K562 (cell line): ENCODE data around the gene SKAP1. TPM values are rescaled to one million over a fixed set of nuclear protein-coding genes. Genes with fewer than 3 reads are reported as not detected.

Source experiments
- ATAC-seq: fragments of 200-7000 bp; cut with Tn5 transposase; 3 replicates; pipeline ENCODE4 v1.9.1; 2020; ENCODE audit warnings: moderate library complexity
- BruUV-seq: library from RNA; stranded (reverse); fragments of 400-500 nt; replicated peaks from 2 replicates; lab custom pipeline; 2021; lab: Mats Ljungman, UMichigan
- CTCF ChIA-PET: fragments of 300-600 bp; formaldehyde crosslinking; extraction: SDS; loops from one replicate; lab custom pipeline; 2021; ENCODE audit warnings: low intra/inter-chr PET ratio; lab: Yijun Ruan, JAX
- POLR2A ChIA-PET: fragments of 300-600, 350-650 bp; sonication (Branson Sonifier 250); formaldehyde crosslinking; extraction: SDS; loops from one replicate; lab custom pipeline; 2021; ENCODE audit warnings: antibody characterized with exemption, inconsistent platforms; lab: Yijun Ruan, JAX
- DNase-seq, 4 experiments: peaks; one replicate each; pipeline versions ENCODE4 v3.0.0 to v3.0.0-alpha.2; 2011 to 2018; ENCODE audit warnings: low spot score in 3 of 4, mixed read lengths in 3 of 4; ENCODE audit errors: extremely low read depth in 1 of 4
- FAIRE-seq: peaks from 2 replicates; lab custom pipeline; 2011; peaks lifted over from hg19 to GRCh38; lab: Jason Lieb, UNC
- H2AFZ ChIP-seq: 2 replicates; pipeline ENCODE4 v1.6.0; 2011; ENCODE audit warnings: low read depth, low read length, control low read depth, inconsistent platforms
- H3K27ac ChIP-seq: fragments of 200-600 bp; 3 replicates; pipeline ENCODE4 v1.8.0; 2011; ENCODE audit warnings: low read depth, mild to moderate bottlenecking, control low read depth, inconsistent platforms, low read length, moderate library complexity, mixed read lengths; ENCODE audit errors: extremely low read depth
- H3K27me3 ChIP-seq, 2 experiments: fragments of 300-600 bp in 1 of 2; 2 replicates in 1 of 2; 3 replicates in 1 of 2; pipeline versions ENCODE4 v1.6.0 to v1.8.0; 2011; ENCODE audit warnings: inconsistent platforms in 2 of 2, low read length in 2 of 2, mild to moderate bottlenecking in 1 of 2, mixed read lengths in 1 of 2, moderate library complexity in 1 of 2; ENCODE audit not compliant: control insufficient read depth in 2 of 2, insufficient read depth in 2 of 2
- H3K36me3 ChIP-seq: fragments of 300-600 bp; 3 replicates; pipeline ENCODE4 v1.8.0; 2011; ENCODE audit warnings: mild to moderate bottlenecking, low read length, inconsistent platforms; ENCODE audit not compliant: control insufficient read depth, insufficient read depth
- H3K4me1 ChIP-seq, 2 experiments: fragments of 200-600 bp in 1 of 2; replicated peaks in 1 of 2; 2 replicates in 1 of 2; 3 replicates in 1 of 2; pipeline versions ENCODE4 v1.5.1 to v1.8.0; 2011; ENCODE audit warnings: inconsistent platforms in 2 of 2, low read length in 2 of 2, mild to moderate bottlenecking in 1 of 2, mixed read lengths in 1 of 2, moderate library complexity in 1 of 2; ENCODE audit not compliant: control insufficient read depth in 2 of 2, insufficient read depth in 2 of 2
- H3K4me2 ChIP-seq: 2 replicates; pipeline ENCODE4 v1.6.1; 2011; ENCODE audit warnings: low read length, control low read depth, inconsistent platforms, mixed read lengths; ENCODE audit not compliant: insufficient read depth
- H3K4me3 ChIP-seq: fragments of 200-600 bp; sonication (generic), shearing (Covaris generic); 2 replicates; pipeline ENCODE4 v1.5.1; 2016; ENCODE audit warnings: control low read depth, inconsistent platforms
- H3K79me2 ChIP-seq: fragments of 200-600 bp; 3 replicates; pipeline ENCODE4 v1.8.0; 2011; ENCODE audit warnings: low read length, inconsistent platforms; ENCODE audit not compliant: control insufficient read depth, insufficient read depth
- H3K9ac ChIP-seq, 2 experiments: 2 replicates each; pipeline versions ENCODE4 v1.6.0 to v1.6.1; 2011; ENCODE audit warnings: low read depth in 2 of 2, low read length in 2 of 2, control low read depth in 1 of 2, inconsistent platforms in 1 of 2, mild to moderate bottlenecking in 1 of 2, mixed read lengths in 1 of 2; ENCODE audit not compliant: insufficient read depth in 1 of 2
- H3K9me1 ChIP-seq: one replicate; pipeline ENCODE4 v1.6.0; 2011; ENCODE audit warnings: inconsistent platforms, mild to moderate bottlenecking, low read length, moderate library complexity; ENCODE audit not compliant: control insufficient read depth, insufficient read depth
- H3K9me3 ChIP-seq: replicated peaks from 2 replicates; pipeline ENCODE4 v1.5.1; 2011; ENCODE audit warnings: low read depth, low read length, inconsistent platforms; ENCODE audit not compliant: control insufficient read depth, insufficient read depth
- H4K20me1 ChIP-seq: replicated peaks from 2 replicates; pipeline ENCODE4 v1.6.1; 2011; ENCODE audit warnings: low read length, inconsistent platforms, mixed read lengths; ENCODE audit not compliant: control insufficient read depth, insufficient read depth
- CBFA2T3 ChIP-seq: fragments of 450-650 bp; IDR thresholded peaks from 2 replicates; pipeline ENCODE4 v1.6.1; 2017
- CCNT2 ChIP-seq: IDR thresholded peaks from 2 replicates; pipeline ENCODE4 v1.6.1; 2011; ENCODE audit warnings: borderline replicate concordance, low read depth, mild to moderate bottlenecking, moderate library complexity, mixed read lengths, low read length; ENCODE audit not compliant: insufficient read length; ENCODE audit errors: extremely low read depth
- CREB1 ChIP-seq, 2 experiments: sonication (generic) in 1 of 2; formaldehyde crosslinking in 1 of 2; IDR thresholded peaks; 2 replicates each; pipeline versions ENCODE4 v1.6.1 to v1.8.0; 2012 to 2022; ENCODE audit warnings: inconsistent platforms in 1 of 2, mild to moderate bottlenecking in 1 of 2, missing genetic modification reagents in 1 of 2, moderate library complexity in 1 of 2
- CXXC5 ChIP-seq: fragments of 250-450 bp; sonication (Bioruptor Pico); IDR thresholded peaks from 2 replicates; pipeline ENCODE4 v1.8.0; 2022; ENCODE audit warnings: inconsistent platforms, mild to moderate bottlenecking, moderate library complexity
- EP300 ChIP-seq: IDR thresholded peaks from 2 replicates; pipeline ENCODE4 v1.6.1; 2012; ENCODE audit warnings: low read length, improper control_type of control experiment
- EWSR1 ChIP-seq: fragments of 450-650 bp; IDR thresholded peaks from 2 replicates; pipeline ENCODE4 v1.6.1; 2018; ENCODE audit warnings: borderline replicate concordance, mild to moderate bottlenecking, low read depth, moderate library complexity; ENCODE audit not compliant: partially characterized antibody
- HNRNPLL ChIP-seq: fragments of 200-400 bp; formaldehyde crosslinking; IDR thresholded peaks from 2 replicates; pipeline ENCODE4 v1.6.1; 2017; ENCODE audit warnings: low read length, low read depth, mild to moderate bottlenecking; ENCODE audit not compliant: poor library complexity, severe bottlenecking
- L3MBTL2 ChIP-seq: fragments of 450-650 bp; IDR thresholded peaks from 2 replicates; pipeline ENCODE4 v1.6.1; 2016; ENCODE audit warnings: mild to moderate bottlenecking, moderate library complexity
- MAFK ChIP-seq: IDR thresholded peaks from 2 replicates; pipeline ENCODE4 v1.6.1; 2011; ENCODE audit warnings: low read length, improper control_type of control experiment
- MAZ ChIP-seq, 2 experiments: fragments of 450-650 bp in 1 of 2; sonication (generic) in 1 of 2; formaldehyde crosslinking; IDR thresholded peaks in 1 of 2; conservative IDR thresholded peaks in 1 of 2; 2 replicates each; pipeline versions ENCODE4 v1.4.0 to v1.5.0; 2020; ENCODE audit warnings: mild to moderate bottlenecking in 1 of 2, missing genetic modification reagents in 1 of 2
- NR4A1 ChIP-seq, 2 experiments: fragments of 250-450 bp in 1 of 2; fragments of 450-650 bp in 1 of 2; sonication (Bioruptor Pico) in 1 of 2; IDR thresholded peaks; 2 replicates each; pipeline versions ENCODE4 v1.4.0 to v1.6.1; 2016 to 2020; ENCODE audit warnings: mild to moderate bottlenecking in 2 of 2, missing compliant biosample characterization in 1 of 2, missing genetic modification characterization in 1 of 2, moderate library complexity in 1 of 2
- NRF1 ChIP-seq, 2 experiments: fragments of 450-650 bp; IDR thresholded peaks in 1 of 2; conservative IDR thresholded peaks in 1 of 2; 2 replicates each; pipeline ENCODE4 v1.6.1; 2014; ENCODE audit warnings: mild to moderate bottlenecking in 2 of 2
- SMAD4 ChIP-seq: fragments of 250-450 bp; sonication (Bioruptor Pico); conservative IDR thresholded peaks from 2 replicates; pipeline ENCODE4 v1.8.0; 2021; ENCODE audit warnings: inconsistent platforms, mild to moderate bottlenecking, moderate library complexity
- SRSF3 ChIP-seq: fragments of 200-400 bp; formaldehyde crosslinking; IDR thresholded peaks from 2 replicates; pipeline ENCODE4 v1.6.1; 2016; ENCODE audit warnings: mild to moderate bottlenecking, low read length, moderate library complexity; ENCODE audit not compliant: insufficient read depth
- TBL1XR1 ChIP-seq, 2 experiments: IDR thresholded peaks; 2 replicates each; pipeline ENCODE4 v1.6.1; 2012; ENCODE audit warnings: improper control_type of control experiment in 2 of 2, low read length in 2 of 2, mild to moderate bottlenecking in 1 of 2
- TCF3 ChIP-seq: sonication (generic); formaldehyde crosslinking; IDR thresholded peaks from 2 replicates; pipeline ENCODE4 v1.4.0; 2020; ENCODE audit warnings: mild to moderate bottlenecking, missing genetic modification reagents
- ZBTB1 ChIP-seq: sonication (generic); formaldehyde crosslinking; IDR thresholded peaks from 2 replicates; pipeline ENCODE4 v1.8.1; 2023; ENCODE audit warnings: missing genetic modification reagents, low read depth, mild to moderate bottlenecking, borderline replicate concordance
- ZFP30 ChIP-seq: fragments of 250-450 bp; sonication (Bioruptor Pico); IDR thresholded peaks from 2 replicates; pipeline ENCODE4 v1.8.0; 2022; ENCODE audit warnings: moderate library complexity, mild to moderate bottlenecking, inconsistent platforms, borderline replicate concordance
- WGBS: fragments of 100-300 bp; shearing (Covaris generic); methylation state at CpG from one replicate; pipeline ENCODE4 v1.1.6; 2016; ENCODE audit warnings: low coverage, mixed read lengths; ENCODE audit not compliant: insufficient coverage; ENCODE audit errors: missing lambda C conversion rate; 5-methylcytosine and 5-hydroxymethylcytosine counted together
- in situ Hi-C: fragments of 300-500 bp; cut with MboI; formaldehyde crosslinking; loops from 4 replicates; pipeline ENCODE4 v1.15.0; 2018; ENCODE audit warnings: inconsistent platforms, mixed read lengths
- intact Hi-C: fragments of 100-400 bp; cut with micrococcal nuclease; formaldehyde crosslinking; loops from 2 replicates; pipeline ENCODE4 v1.14.2; 2022
- polyA plus RNA-seq, 8 experiments: library from polyadenylated mRNA; depleted of rRNA in 4 of 8; stranded (reverse) in 5 of 8; unstranded in 3 of 8; fragments of >200 nt; fragmentation: Nextera tagmentation in 2 of 8; fragmentation: Illumina TruSeq in 1 of 8; extraction: Ambion mirVana in 2 of 8; extraction: Trizol in 1 of 8; gene quantifications; 2 replicates each; pipeline versions ENCODE4 v1.2.1 to v1.2.3, GENCODE V29; 2011 to 2014; ENCODE audit warnings: inconsistent platforms in 1 of 8, missing spikeins in 1 of 8
- total RNA-seq, 7 experiments: library from RNA; depleted of rRNA in 6 of 7; stranded (reverse); fragments of >200 nt in 6 of 7; fragmentation: Illumina TruSeq in 2 of 7; extraction: Trizol in 2 of 7; gene quantifications; 2 replicates each; pipeline versions ENCODE4 v1.2.1 to v1.2.3, GENCODE V29; 2011 to 2021; ENCODE audit warnings: low replicate concordance in 1 of 7
- TF ChIP-seq, protein P1 (sequence below), 2 experiments: fragments of 200-800 bp in 1 of 2; sonication (Bioruptor generic) in 1 of 2; sonication (generic) in 1 of 2; formaldehyde crosslinking in 1 of 2; IDR thresholded peaks in 1 of 2; conservative IDR thresholded peaks in 1 of 2; 2 replicates each; pipeline versions ENCODE4 v1.5.0 to v1.6.1; 2016 to 2020; ENCODE audit warnings: missing compliant biosample characterization in 1 of 2, missing genetic modification characterization in 1 of 2, missing genetic modification reagents in 1 of 2

Gene SKAP1
- total and polyA plus RNA-seq, 9 of the 15 experiments (the other 6 are each of a cell fraction or from before 2014, with no cell fraction given): 0.06 to 0.80 (median 0.10) TPM; not detected in 4

DNA sequence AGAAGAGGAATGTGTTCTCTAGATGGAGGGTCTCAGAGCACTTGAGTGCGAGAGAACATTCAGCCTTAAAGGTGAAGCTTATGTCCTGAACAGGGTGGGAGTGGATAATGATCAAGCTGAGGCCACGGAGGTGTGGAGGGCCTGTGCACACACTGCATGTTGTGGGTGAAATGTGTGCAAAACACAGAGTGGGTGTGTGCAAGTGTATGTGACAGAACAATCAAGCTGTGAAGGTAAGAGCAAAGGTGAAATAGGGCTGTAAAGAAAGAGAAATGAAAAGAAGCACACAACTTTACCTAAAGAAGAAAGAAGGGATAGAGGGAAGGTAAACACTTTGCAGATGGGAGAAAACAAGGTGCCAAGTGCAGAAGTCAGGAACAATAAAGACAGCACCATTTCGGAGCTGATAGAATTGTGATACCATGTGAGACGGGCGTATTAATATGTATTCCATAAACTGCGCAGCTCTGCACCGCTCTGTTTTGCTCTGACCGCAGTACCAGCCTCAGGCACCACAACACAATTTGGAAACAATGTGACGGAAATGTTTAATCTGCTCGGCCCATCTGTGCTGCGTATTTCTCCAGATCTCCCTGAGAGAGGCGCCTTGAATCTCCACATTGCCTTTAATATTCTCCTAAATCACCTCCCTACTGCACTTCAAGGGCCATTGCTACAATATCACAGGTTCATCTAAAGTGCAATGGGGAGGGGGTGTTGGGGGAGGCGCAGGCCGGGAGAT lies 281.8 kb downstream of the SKAP1 start:
- FAIRE-seq (no peak), DNase-seq (peak in 1 of 4 experiments; percentile 27)
- TF ChIP-seq CXXC5 (CRISPR knock-in tag) (peak; percentile 84), TBL1XR1 (IDR thresholded peaks at IDR 0.05; ENCODE audit: low read length in 2 of 2) (no peak), EP300 (peak; percentile 27; the same call in 1 of the 2 replicates), ZFP30 (CRISPR knock-in tag) (0 out of 2 replicates have a peak, but pooled peaks have one; percentile 32), NR4A1 (CRISPR knock-in tag; IDR thresholded peaks at IDR 0.05) (no peak), NR4A1 (tag; IDR thresholded peaks at IDR 0.05) (0 out of 2 replicates have a peak, but pooled peaks have one; percentile 48), ZBTB1 (peak; percentile 80), MAFK (no peak), CCNT2 (peak; percentile 29), MAZ (CRISPR knock-in tag; conservative IDR thresholded peaks at IDR 0.05 in 1 of 2, IDR thresholded peaks at IDR 0.05 in 1 of 2) (peak in 1 of 2 experiments; percentile 34; a peak in 1 of 4 replicates), CBFA2T3 (0 out of 2 replicates have a peak, but pooled peaks have one; percentile 31), NRF1 (conservative IDR thresholded peaks at IDR 0.05 in 1 of 2, IDR thresholded peaks at IDR 0.05 in 1 of 2) (peak; percentile 73 to 75), SRSF3 (no peak), EWSR1 (no peak), CREB1 (IDR thresholded peaks at IDR 0.05) (no peak), CREB1 (CRISPR knock-in tag; IDR thresholded peaks at IDR 0.05) (no peak), TCF3 (0 out of 2 replicates have a peak, but pooled peaks have one; percentile 12), L3MBTL2 (no peak), HNRNPLL (peak; percentile 89), SMAD4 (peak; percentile 40; the same call in 1 of the 2 replicates)
- TF ChIP-seq, protein P1, sequence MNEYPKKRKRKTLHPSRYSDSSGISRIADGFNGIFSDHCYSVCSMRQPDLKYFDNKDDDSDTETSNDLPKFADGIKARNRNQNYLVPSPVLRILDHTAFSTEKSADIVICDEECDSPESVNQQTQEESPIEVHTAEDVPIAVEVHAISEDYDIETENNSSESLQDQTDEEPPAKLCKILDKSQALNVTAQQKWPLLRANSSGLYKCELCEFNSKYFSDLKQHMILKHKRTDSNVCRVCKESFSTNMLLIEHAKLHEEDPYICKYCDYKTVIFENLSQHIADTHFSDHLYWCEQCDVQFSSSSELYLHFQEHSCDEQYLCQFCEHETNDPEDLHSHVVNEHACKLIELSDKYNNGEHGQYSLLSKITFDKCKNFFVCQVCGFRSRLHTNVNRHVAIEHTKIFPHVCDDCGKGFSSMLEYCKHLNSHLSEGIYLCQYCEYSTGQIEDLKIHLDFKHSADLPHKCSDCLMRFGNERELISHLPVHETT (CRISPR knock-in tag; conservative IDR thresholded peaks at IDR 0.05 in 1 of 2, IDR thresholded peaks at IDR 0.05 in 1 of 2): no peak

More for the DNA sequence above, 281.8 kb downstream of the SKAP1 start:
- H3K9me3 ChIP-seq: no peaks in the 10 kb centered on the region
- H3K27ac ChIP-seq: no peak overlapping the region
- no peaks in the 10 kb centered on the region for H4K20me1 ChIP-seq
- CTCF ChIA-PET: interaction anchor here (0.5 kb wide), 1 partner anchor 75 kb away, joined by 3 read pairs; no protein-coding TSS in a partner anchor
- BruUV-seq: no TSS peak
- H3K4me3 ChIP-seq: no peak overlapping the region
- no peaks in the 10 kb centered on the region for H3K79me2 ChIP-seq
- POLR2A ChIA-PET: interaction anchor here (0.5 to 2.1 kb wide), 5 partner anchors 10 to 232 kb away, joined by 3 to 4 read pairs (median 3); no protein-coding TSS in a partner anchor
- H3K4me1 ChIP-seq: peaks cover 7 to 20% of the 10 kb centered on the region in 2 experiments; a peak in 4 of 5 replicates
- H3K9ac ChIP-seq: no peak overlapping the region; a peak in 1 of 4 replicates
- ATAC-seq: peak; percentile 80
- in situ Hi-C loops (no loop called here), intact Hi-C loops (no loop called here)
- H2AFZ ChIP-seq: no peak overlapping the region; the same call in 1 of the 2 replicates
- H3K9me1 ChIP-seq: no peaks in the 10 kb centered on the region
- 3% methylated on average over 14 of the region's 14 CpGs for WGBS
- no peaks in the 10 kb centered on the region for H3K36me3 ChIP-seq
- peaks cover 20 to 39% of the 10 kb centered on the region in 2 experiments for H3K27me3 ChIP-seq
- H3K4me2 ChIP-seq: peak overlapping the region; percentile 19; the same call in 1 of the 2 replicates
